HG03432 (cell line): ENCODE measurements around the gene ZDHHC1.

Source experiments
- ATAC-seq: cut with Tn5 transposase; IDR thresholded peaks from one replicate; pipeline ENCODE4 v1.9.1; 2021; ENCODE audit warnings: mild to moderate bottlenecking, moderate library complexity; ENCODE audit not compliant: unreplicated experiment

Gene ZDHHC1

DNA sequence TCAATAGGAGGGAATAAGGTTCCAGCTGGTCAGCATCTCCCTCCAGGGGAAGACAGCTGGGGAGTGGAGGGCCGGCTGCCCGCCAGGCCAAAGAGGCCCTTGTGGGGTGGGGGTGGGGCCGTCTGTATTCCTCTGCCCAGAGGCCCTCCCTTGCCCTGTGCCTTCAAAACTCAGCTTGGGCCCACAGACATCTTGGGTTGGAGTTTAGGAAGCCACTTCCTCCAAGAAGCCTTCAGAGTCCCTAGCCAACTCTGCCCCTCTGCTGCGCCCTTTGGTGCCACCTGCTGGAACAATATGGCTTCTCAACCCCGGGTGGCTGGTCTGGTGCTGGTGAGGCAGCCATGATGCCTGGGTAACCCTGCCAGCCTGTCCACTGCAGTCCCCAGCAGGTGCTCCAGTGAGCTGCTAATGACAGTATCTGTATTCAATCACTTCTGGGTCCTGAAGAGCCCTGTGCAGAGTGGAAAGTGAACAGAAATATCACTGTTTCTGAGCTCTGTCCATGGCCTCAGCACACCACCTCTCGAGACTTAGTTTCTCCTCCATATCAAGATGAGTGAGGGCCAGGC, 31.3 kb upstream of the ZDHHC1 start:
- ATAC-seq: no peak

GRCh38 chr16:67446968-67447507, 30.8 kb upstream of the ZDHHC1 start:
- ATAC-seq: no peak

DNA sequence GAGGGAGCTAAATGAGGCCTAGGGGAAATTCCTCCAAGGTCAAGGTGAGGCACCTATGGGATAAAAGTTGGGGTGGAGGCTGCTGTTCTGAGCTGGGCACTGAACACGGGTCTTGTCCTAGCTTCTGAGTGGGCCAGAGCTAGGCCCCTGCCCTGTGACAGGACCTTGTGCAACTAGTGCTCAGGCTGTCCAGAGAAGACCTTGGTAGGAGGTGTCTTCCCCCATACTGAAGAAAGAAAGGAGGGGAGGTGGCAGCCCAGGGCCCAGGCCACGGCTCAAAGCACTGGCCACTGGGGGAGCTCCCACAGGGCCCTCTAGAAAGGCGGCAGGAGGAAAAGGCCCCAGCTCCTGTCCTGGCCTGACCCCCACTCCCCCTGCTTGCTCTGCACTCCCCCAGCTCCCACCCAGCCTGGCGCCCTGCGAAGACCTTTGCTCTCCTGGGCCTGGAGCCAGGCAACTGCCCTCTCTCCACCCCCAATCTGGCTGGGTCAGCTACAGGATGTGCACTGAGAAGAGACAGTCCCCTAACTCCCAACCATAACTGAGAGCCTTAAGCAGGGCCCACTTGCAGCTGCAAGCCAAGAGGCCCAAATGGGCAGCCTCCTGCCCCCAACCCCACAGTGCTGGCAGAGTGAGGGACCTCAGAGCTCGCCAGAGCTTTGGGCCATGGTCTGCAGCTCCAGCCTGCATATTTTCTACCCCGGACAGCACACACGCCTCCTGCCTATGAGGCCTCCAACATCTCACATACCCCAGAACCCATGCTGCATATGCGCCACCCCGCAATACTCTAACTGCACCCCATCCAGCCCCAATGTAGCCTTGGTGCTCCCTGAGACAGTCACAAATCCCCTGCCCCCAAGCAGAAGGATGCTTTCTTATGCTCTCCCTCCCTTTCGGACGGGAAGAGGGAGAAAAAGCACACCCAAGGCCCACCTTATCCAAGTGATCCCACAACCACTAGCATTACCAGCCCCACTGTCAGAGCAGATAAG, 29.9 kb upstream of the ZDHHC1 start:
- ATAC-seq: no peak

GRCh38 chr16:67445441-67445912, 29.2 kb upstream of the ZDHHC1 start:
- no peak for ATAC-seq

GRCh38 chr16:67445126-67445426, 28.8 kb upstream of the ZDHHC1 start:
- ATAC-seq: no peak

DNA sequence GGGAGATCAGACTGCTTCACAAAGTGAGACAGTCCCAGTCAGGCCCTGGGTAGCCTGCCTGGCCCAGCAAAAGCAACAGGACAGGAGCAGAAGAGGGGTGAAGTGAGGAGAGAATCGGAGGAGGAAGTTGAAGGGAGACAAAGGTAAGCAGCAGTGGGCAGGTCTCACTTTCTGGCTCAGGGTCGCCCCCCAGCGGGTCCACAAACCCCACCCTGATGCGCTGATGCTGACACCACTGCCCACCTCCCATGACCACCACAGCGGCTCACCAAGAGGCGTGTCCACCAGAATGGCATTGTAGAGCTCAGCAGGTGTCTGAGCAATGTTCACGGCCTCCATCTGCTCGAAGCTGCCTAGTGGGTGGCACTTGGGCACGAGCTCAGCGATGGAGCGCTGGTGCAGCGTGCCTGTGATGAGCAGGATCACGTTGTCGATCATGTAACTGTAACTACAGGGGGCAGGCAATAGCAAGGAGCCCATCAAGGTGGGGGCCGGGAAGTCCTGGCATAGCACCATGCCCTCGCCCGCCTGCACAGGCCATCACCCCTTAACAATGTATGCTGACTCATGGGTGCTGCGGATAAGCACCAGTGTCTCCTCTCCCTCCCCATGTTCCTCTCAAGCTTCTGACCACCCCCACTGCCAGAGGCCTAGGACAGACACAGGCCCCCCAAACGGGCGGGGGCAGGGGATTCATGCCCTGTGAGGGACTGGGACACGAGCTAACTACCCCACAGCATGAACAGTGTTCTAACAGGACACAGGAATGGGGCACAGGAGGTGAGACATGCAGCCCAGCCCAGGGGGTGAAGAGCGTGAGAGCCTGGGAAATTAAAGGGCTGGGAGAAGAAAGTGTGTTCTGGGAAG, 28.2 kb upstream of the ZDHHC1 start:
- no peak for ATAC-seq

- no peak for ATAC-seq
These were observed 27.0 kb upstream of the ZDHHC1 start for GRCh38 chr16:67443265-67443664.

- ATAC-seq: no peak
These were observed 26.4 kb upstream of the ZDHHC1 start for GRCh38 chr16:67442581-67443255.

DNA sequence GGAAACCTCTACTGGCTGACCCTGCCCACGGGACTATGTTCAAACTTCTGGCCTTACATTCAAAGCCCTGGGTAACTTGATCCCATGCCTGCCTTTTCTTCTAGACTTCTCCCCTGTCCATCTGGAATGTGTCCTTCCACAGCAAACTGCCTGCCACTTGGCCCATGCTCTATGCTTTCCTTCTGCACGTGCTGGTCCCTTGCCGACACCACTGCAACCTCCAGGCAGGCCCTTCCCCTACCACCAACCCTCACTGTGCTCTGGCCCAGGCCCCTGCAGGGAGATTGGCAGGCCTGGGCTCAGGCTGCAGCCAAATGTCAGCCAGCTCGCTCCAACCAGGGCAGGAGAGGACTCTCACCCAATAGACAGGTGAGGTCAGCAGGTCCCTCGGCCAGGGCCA, 25.6 kb upstream of the ZDHHC1 start:
- no peak for ATAC-seq

- ATAC-seq: no peak
These were observed 25.0 kb upstream of the ZDHHC1 start for GRCh38 chr16:67441271-67441753.

- no peak for ATAC-seq
These were observed 22.6 kb upstream of the ZDHHC1 start for GRCh38 chr16:67438824-67439393.

DNA sequence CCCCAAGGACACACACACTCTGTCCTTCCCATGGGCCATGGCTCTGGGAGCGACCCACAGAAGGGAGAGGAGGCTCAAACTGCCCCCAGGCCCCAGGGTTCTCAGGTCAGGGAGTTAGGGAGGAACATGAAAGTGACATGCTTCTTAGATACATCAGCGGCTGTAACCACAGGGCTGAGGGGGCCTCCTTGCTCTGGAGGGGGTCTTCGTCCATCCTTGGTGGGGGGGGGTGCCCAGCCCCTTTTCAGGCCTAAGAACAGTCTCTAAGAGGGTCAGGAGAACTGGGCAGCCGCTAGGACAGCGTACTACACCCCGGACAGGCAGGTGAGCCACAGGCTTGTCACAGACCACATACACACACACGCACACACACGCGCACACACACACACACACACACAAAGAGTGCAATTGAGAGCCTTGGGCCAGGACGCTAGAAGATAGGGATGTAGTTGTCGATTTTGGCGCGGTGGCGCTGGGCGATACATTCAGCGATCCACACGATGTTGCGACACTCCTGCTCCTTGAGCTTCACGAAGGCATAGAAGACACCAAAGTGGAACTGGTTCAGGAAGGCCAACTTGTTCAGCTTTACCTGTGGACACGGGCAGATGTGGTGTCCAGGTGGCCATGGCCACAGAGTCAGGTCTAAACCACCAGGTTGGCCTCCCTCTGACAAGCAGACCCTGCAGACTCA, 22.0 kb upstream of the ZDHHC1 start:
- ATAC-seq: no peak

DNA sequence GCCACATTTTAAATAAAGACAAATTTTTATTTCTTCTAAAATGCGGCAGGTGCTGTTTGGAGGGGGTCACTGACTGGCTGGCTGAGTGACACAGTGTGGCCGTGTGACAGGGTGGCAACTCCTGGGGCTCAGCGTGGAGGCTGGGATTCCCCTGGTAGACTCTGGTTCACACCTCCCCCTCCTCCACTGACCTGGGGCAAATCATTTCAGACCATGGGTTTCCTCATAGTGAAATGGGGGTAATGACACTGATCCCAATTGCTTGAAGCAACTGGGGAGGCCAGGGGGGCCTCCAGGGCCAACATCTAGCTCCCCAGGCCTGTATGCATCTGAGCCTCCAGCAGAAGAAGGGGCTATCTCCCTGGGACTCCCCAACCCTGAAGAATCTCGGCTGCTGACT, 21.2 kb upstream of the ZDHHC1 start:
- ATAC-seq: no peak

DNA sequence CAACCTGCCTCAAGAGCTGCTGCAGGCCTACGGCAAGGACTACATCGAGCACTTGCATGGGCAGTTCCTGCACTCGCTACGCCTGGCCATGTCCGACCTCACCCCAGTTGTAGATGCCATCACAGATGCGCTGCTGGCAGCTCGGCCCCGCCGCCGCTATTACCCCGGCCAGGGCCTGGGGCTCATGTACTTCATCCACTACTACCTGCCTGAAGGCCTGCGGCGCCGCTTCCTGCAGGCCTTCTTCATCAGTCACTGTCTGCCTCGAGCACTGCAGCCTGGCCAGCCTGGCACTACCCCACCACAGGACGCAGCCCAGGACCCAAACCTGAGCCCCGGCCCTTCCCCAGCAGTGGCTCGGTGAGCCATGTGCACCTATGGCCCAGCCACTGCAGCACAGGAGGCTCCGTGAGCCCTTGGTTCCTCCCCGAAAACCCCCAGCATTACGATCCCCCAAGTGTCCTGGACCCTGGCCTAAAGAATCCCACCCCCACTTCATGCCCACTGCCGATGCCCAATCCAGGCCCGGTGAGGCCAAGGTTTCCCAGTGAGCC, 20.4 kb upstream of the ZDHHC1 start:
- ATAC-seq: no peak

DNA sequence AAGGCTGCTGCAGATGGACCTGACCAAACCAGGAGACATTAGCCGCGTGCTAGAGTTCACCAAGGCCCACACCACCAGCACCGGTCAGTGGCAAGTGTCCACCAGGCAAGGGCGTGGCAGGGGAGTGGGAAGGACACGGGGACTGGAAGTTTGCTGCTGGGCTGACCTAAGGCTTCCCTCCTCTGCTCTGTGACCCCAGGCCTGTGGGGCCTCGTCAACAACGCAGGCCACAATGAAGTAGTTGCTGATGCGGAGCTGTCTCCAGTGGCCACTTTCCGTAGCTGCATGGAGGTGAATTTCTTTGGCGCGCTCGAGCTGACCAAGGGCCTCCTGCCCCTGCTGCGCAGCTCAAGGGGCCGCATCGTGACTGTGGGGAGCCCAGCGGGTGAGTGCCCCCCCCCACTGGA, 19.5 kb upstream of the ZDHHC1 start:
- ATAC-seq: no peak

GRCh38 chr16:67433131-67433719, 16.9 kb upstream of the ZDHHC1 start:
- no peak for ATAC-seq

- ATAC-seq: no peak
These were observed 16.2 kb upstream of the ZDHHC1 start for GRCh38 chr16:67432506-67432890.

DNA sequence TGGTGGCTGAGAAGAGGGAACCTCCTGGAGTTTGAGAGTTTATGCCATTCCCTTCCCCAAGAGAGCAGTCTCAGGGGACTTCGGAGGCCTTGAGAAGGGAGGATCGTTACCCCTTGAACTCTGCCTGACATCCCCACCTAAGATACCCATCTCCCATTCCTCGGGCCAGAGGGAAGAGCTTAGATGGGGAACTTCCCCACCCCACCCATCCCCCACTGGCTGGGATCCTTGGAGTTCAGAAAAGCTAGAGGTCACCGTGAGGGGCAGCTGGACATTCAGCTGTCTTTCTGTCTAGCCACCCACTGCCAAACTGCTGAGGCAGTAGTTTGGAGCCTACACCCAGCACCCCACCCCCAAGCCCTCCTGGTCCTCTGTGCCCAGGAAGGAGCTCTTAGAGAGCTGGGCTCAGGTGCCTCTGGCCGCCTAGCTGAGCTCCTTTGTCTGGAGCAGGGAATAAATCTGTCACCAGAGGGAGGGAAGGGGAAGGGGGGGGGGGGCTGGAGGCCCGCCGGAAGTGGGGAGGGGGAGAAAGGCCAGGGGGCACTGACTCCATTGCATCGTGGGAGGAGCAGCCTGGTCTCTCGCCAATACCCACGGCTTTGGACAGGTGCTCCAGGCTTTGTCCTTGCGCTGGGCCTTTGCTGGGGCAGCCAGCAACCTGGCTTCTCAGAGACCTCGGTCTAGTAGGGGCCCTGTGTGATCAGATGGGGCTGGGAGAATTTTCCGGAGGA, 15.7 kb upstream of the ZDHHC1 start:
- no peak for ATAC-seq
